ENCODE data around the gene GATA2.

GATA2 gene

DNA sequence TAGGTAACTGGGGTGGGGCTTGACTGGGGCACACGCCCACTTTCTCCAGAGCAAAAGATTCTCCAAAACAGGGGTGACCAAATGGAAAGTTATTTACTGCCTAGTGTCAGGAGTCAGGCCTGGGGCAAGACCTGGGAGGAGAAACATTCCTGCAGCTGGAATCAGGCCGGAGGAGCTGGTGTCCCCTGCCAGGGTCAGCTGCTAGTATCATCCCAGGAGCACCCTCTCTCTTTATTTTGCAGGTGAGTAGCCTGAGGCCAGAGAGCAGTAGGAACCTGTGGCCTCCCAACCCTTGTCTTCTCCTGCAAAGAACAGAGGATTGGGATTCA, 59.2 kb downstream of the GATA2 start:
- Histone ChIP-seq H3K4me2 (ENCODE audit: low read length) (no peak overlapping the region), H3K4me1 (ENCODE audit: control insufficient read depth, insufficient read depth, low read length) (no peaks in the 10 kb centered on the region), H3K27me3 (ENCODE audit: control insufficient read depth, insufficient read depth, low read length) (peaks cover 69% of the 10 kb centered on the region), H3K4me3 (ENCODE audit: low read length) (no peak overlapping the region), H3K36me3 (ENCODE audit: insufficient read depth, low read length) (no peaks in the 10 kb centered on the region), H3K9me3 (replicated peaks; ENCODE audit: low read length) (no peaks in the 10 kb centered on the region), H3K9ac (ENCODE audit: low read depth, low read length) (no peak overlapping the region)

DNA sequence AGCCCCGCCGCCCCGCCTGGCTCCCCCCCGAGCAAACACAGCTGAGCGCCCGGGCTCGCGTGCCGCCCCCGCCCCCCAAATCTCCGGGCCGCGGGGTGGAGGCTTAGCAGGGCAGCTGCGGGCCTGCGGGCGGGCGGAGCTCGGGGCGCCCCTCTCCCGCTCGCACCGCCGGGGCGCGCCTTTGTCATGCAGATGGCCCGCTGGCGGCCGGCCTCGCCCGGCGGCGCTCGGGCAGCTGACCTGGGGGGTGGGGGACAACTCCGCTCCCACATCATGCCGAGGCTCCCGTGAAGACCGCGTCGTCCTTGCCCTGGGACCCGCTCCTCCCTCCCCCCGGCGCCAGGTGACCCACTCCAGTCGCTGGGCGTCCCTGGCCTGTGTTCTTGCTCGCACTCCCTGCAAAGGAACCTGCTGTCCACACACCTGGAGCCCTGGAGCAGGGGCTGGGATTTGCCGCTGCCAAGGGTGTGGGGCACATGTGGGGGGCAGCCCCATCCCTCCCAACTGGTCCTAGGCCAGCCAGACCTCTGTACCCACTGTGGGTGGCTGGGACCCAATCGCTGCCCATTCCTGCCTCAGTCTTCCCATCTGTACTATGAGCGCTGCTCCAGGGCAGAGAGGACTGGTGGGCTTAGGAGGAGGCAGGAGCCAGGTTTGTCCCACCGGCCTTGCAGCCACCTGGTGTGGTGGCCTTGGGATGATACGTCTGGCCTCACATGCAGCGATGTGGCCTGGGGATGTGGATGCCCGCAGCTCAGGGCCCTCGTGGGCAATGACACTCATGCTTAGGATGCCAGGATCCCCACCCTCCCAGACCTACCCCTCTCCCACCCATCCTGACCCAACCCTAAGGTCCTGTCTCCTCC, 59.8 kb downstream of the GATA2 start:
- no peak overlapping the region for H3K4me2 ChIP-seq (ENCODE audit: low read length)
- H3K9me3 ChIP-seq (replicated peaks; ENCODE audit: low read length) = no peaks in the 10 kb centered on the region
- no peak overlapping the region for H3K9ac ChIP-seq (ENCODE audit: low read depth, low read length)
- no peaks in the 10 kb centered on the region for H3K4me1 ChIP-seq (ENCODE audit: control insufficient read depth, insufficient read depth, low read length)
- H3K4me3 ChIP-seq (ENCODE audit: low read length) = no peak overlapping the region
- no peaks in the 10 kb centered on the region for H3K36me3 ChIP-seq (ENCODE audit: insufficient read depth, low read length)
- peaks cover 74% of the 10 kb centered on the region for H3K27me3 ChIP-seq (ENCODE audit: control insufficient read depth, insufficient read depth, low read length)

DNA sequence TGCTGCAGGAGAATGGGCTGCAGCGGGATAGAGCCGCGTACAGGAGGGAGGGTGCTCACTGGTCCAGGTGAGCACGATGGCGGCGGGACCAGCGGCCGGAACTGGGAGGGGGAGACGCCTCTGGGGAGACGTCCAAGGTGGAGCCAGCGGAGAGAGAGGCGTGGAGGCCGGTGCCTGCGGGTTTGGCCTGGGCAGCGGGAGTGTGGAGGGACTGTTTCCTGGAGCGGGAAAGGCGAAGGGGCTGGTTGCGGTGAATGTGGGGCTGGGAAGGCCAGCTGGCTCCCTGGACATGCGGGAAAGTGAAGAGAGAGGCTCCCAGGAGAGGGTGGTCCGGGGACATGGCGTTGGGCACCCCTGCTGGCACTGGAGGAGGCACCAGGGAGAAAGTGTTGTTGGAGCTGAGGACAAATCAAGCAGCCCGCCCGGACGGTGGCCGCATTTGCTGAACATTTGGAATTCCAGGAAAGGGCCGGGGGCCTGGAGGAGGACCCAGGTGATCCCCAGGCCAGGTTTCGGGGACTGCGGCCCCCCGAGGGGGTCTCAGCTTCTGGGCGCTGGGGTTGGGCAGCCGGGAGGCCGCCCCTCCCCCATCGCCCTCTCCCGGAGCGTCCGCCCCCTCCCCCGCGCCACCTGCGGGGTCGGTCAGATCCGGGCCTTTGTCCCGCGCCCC, 60.6 kb downstream of the GATA2 start:
- Histone ChIP-seq H3K27me3 (ENCODE audit: control insufficient read depth, insufficient read depth, low read length) (peaks cover 75% of the 10 kb centered on the region), H3K4me1 (ENCODE audit: control insufficient read depth, insufficient read depth, low read length) (no peaks in the 10 kb centered on the region), H3K4me3 (ENCODE audit: low read length) (no peak overlapping the region), H3K4me2 (ENCODE audit: low read length) (no peak overlapping the region), H3K9ac (ENCODE audit: low read depth, low read length) (no peak overlapping the region), H3K36me3 (ENCODE audit: insufficient read depth, low read length) (no peaks in the 10 kb centered on the region), H3K9me3 (replicated peaks; ENCODE audit: low read length) (no peaks in the 10 kb centered on the region)

DNA sequence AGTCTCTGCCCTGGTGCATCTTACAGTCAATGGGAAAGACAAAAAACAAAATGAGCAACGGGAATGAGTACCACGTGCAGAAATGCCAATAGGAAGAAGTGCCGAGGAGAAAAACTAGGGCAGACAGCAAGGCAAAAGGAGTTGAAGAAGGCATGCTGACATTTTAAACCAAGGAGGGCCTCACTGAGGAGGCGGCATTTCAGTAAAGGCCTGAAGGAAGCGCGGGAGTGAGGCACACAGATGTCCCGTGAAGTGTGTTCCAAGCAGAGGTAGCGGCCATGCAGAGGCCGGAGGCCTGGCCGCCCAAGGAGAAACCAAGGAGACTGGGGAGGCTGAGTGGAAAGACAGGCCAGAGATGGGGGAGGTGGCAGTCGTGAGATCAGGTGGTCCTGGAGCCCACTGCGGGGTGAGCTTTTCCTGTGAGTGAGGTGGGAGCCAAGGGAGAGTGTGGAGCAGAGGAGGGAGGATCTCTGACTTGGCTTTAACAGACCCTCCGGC, 61.1 kb downstream of the GATA2 start:
- Histone ChIP-seq H3K4me2 (ENCODE audit: low read length) (no peak overlapping the region), H3K9ac (ENCODE audit: low read depth, low read length) (no peak overlapping the region), H3K27me3 (ENCODE audit: control insufficient read depth, insufficient read depth, low read length) (peaks cover 72% of the 10 kb centered on the region), H3K36me3 (ENCODE audit: insufficient read depth, low read length) (no peaks in the 10 kb centered on the region), H3K9me3 (replicated peaks; ENCODE audit: low read length) (no peaks in the 10 kb centered on the region), H3K4me3 (ENCODE audit: low read length) (no peak overlapping the region), H3K4me1 (ENCODE audit: control insufficient read depth, insufficient read depth, low read length) (no peaks in the 10 kb centered on the region)

DNA sequence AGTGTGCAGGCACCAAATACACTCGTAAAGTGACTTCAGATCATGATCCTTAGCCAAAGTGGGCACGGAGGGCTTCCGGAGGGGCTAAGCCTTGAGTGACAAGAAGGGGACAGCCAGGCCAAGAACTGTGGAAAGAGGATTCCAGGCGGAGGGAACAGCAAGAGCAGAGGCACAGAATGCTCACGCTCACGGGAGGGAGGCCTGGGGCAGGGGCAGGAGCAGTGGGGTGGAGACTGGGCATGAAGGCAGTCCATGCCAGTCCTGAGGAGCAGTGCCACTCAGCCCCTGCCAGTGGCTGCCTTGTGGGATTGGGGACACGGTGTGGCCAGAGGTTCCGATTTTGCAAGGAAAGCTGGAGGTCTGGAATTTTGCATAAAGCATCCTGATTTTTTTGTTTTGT, 62.3 kb downstream of the GATA2 start:
- Histone ChIP-seq H3K36me3 (ENCODE audit: insufficient read depth, low read length) (no peaks in the 10 kb centered on the region), H3K9ac (ENCODE audit: low read depth, low read length) (no peak overlapping the region), H3K4me2 (ENCODE audit: low read length) (no peak overlapping the region), H3K9me3 (replicated peaks; ENCODE audit: low read length) (no peaks in the 10 kb centered on the region), H3K4me3 (ENCODE audit: low read length) (no peak overlapping the region), H3K27me3 (ENCODE audit: control insufficient read depth, insufficient read depth, low read length) (peaks cover 65% of the 10 kb centered on the region), H3K4me1 (ENCODE audit: control insufficient read depth, insufficient read depth, low read length) (peaks cover 3% of the 10 kb centered on the region)

DNA sequence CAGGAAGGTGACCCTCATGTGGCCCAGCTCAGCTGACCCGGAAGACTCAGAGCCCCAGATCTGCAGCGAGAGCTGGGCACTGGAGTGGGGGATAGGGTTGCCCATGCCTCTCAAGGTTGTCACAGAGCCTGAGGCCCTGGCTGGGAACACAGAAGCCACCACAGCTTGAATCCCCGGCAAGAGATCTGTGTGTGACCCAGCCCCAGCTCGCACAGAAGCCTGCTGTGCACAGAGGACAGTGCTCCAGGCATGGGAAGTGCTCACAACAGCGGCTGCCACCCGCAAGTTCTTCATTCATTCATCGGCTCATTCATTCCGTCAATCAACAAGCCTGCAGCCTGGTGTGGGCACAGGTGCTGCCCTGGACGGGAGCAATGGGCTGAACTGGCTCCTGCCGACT, 62.7 kb downstream of the GATA2 start:
- Histone ChIP-seq H3K4me1 (ENCODE audit: control insufficient read depth, insufficient read depth, low read length) (peaks cover 3% of the 10 kb centered on the region), H3K4me3 (ENCODE audit: low read length) (no peak overlapping the region), H3K27me3 (ENCODE audit: control insufficient read depth, insufficient read depth, low read length) (peaks cover 62% of the 10 kb centered on the region), H3K9ac (ENCODE audit: low read depth, low read length) (no peak overlapping the region), H3K9me3 (replicated peaks; ENCODE audit: low read length) (no peaks in the 10 kb centered on the region), H3K36me3 (ENCODE audit: insufficient read depth, low read length) (no peaks in the 10 kb centered on the region), H3K4me2 (ENCODE audit: low read length) (no peak overlapping the region)

DNA sequence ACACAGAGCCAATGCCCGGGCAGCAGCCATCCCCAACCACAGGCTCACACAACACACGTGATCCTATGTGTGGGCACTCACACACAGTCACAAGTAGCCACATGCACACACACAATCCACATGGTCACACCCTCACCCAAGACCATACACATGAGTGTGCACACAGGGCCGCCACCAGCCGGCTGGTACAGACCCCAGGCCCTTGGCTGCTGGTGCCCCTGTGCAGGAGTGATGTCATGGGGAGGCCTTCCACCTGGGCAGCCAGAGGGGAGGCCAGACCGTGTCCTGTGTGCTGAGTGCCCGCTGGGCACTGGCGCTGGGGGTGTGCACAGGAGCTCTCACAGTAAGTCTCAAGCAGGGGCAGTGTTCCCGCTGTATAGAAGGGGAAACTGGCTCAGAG, 63.2 kb downstream of the GATA2 start:
- no peaks in the 10 kb centered on the region for H3K9me3 ChIP-seq (replicated peaks; ENCODE audit: low read length)
- peaks cover 3% of the 10 kb centered on the region for H3K4me1 ChIP-seq (ENCODE audit: control insufficient read depth, insufficient read depth, low read length)
- H3K36me3 ChIP-seq (ENCODE audit: insufficient read depth, low read length) = no peaks in the 10 kb centered on the region
- H3K9ac ChIP-seq (ENCODE audit: low read depth, low read length) = no peak overlapping the region
- H3K27me3 ChIP-seq (ENCODE audit: control insufficient read depth, insufficient read depth, low read length) = peaks cover 67% of the 10 kb centered on the region
- no peak overlapping the region for H3K4me3 ChIP-seq (ENCODE audit: low read length)
- H3K4me2 ChIP-seq (ENCODE audit: low read length) = no peak overlapping the region

Data from skeletal muscle satellite cell (primary cell).